Measurements from ENCODE around the gene MS4A4E.

GRCh38 chr11:60195923-60196368, 47.0 kb downstream of the MS4A4E start:
- no peak for TF ChIP-seq CTCF (IDR thresholded peaks at IDR 0.05; ENCODE audit: insufficient read depth, low read length, poor library complexity, severe bottlenecking)
- no peak for TF ChIP-seq EZH2phosphoT487 (conservative IDR thresholded peaks at IDR 0.05; ENCODE audit: low read length)

Data from SU-DHL-6 (cell line).